IPS DF 6.9 (cell line): ENCODE measurements around the gene PDGFB.
"Not testable (repeated sequence)": the region's sequence is repeated elsewhere in the genome, so short reads cannot be mapped to it uniquely, and the experiment has no call there.

Experiments
- DNase-seq: peaks from one replicate; pipeline ENCODE4 v3.0.0-alpha.2; 2013; ENCODE audit warnings: low read depth, low spot score
- H3K27ac ChIP-seq: one replicate; pipeline ENCODE4 v1.5.1; 2013; ENCODE audit warnings: low read length, control low read depth
- H3K27me3 ChIP-seq: 2 replicates; pipeline ENCODE4 v1.6.1; 2013; ENCODE audit warnings: mild to moderate bottlenecking, low read length; ENCODE audit not compliant: control insufficient read depth, insufficient read depth
- H3K36me3 ChIP-seq: 2 replicates; pipeline ENCODE4 v1.6.1; 2013; ENCODE audit warnings: low read length; ENCODE audit not compliant: control insufficient read depth, insufficient read depth
- H3K4me1 ChIP-seq: 2 replicates; pipeline ENCODE4 v1.6.1; 2013; ENCODE audit warnings: low read length; ENCODE audit not compliant: control insufficient read depth, insufficient read depth
- H3K4me3 ChIP-seq: 2 replicates; pipeline ENCODE4 v1.5.1; 2013; ENCODE audit warnings: mild to moderate bottlenecking, low read length
- H3K9me3 ChIP-seq: 2 replicates; pipeline ENCODE4 v1.6.1; 2013; ENCODE audit warnings: low read length, inconsistent platforms; ENCODE audit not compliant: control insufficient read depth, insufficient read depth
- WGBS: extraction: QIAGEN DNeasy Blood & Tissue Kit; methylation state at CpG from one replicate; pipeline ENCODE4 v1.1.7; 2013; ENCODE audit warnings: mixed read lengths, missing lambda C conversion rate; ENCODE audit not compliant: insufficient read length, insufficient coverage; 5-methylcytosine and 5-hydroxymethylcytosine counted together

The PDGFB gene

DNA sequence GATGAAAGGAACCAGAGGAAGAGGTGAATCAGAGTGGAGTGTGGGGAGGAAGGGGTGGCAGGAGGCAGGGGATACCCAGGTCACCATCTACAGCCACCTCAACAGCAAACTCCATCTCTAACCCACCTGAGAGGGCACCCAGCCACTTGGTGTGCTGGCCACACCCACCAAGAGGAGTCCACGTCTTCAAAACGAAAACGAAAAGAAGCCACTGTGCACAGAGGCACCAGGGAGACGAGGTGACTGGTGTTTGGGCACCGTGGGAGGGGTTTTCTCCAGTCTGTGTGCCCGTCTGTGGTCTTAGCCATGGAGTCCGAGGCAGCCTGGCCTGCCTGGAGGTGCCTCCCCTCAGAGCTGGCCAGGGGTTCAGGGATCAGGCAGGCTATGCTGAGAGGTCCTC lies 20.2 kb downstream of the PDGFB start:
- no CpG with 5 or more reads among the region's 7 CpGs for WGBS
- Histone ChIP-seq H3K27ac (no peak overlapping the region), H3K4me3 (no peak overlapping the region), H3K27me3 (no peaks in the 10 kb centered on the region), H3K9me3 (no peaks in the 10 kb centered on the region), H3K36me3 (peaks cover 3% of the 10 kb centered on the region; the same call in 1 of the 2 replicates), H3K4me1 (peaks cover 2% of the 10 kb centered on the region)
- DNase-seq, result no peak

DNA sequence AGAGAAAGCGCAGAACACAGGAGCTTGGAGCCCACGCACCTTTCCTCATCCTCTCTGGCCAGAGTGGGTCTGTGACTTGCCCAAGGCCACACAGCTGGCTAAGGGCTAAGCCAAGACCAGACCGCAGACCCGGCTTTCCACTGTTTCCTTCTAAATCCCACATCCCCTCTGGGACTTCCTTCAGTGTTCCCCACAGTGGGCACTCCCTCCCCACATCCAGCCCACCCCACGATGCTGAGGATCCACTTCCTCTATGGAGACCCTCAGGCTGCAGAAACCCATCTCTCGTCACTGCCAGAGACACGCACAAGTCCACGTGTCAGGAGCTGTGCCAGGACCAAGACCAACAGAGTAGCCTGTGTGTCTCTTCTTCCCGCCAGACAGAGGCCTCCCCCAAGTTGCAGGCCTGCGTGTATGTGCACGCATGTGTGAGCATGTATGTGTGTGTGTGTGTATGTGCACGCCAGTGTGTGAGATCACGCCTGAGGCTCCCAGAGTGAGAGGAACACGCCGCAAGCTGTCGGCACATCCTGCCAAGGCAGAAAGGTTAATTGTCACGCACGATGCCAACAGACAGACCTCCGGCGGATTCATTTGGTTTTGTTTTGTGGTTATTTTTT lies 21.6 kb downstream of the PDGFB start:
- Histone ChIP-seq H3K27ac (no peak overlapping the region), H3K4me1 (no peaks in the 10 kb centered on the region), H3K4me3 (no peak overlapping the region), H3K27me3 (no peaks in the 10 kb centered on the region), H3K9me3 (no peaks in the 10 kb centered on the region), H3K36me3 (peaks cover 3% of the 10 kb centered on the region; the same call in 1 of the 2 replicates)
- DNase-seq, result no peak
- no CpG with 5 or more reads among the region's 20 CpGs for WGBS

DNA sequence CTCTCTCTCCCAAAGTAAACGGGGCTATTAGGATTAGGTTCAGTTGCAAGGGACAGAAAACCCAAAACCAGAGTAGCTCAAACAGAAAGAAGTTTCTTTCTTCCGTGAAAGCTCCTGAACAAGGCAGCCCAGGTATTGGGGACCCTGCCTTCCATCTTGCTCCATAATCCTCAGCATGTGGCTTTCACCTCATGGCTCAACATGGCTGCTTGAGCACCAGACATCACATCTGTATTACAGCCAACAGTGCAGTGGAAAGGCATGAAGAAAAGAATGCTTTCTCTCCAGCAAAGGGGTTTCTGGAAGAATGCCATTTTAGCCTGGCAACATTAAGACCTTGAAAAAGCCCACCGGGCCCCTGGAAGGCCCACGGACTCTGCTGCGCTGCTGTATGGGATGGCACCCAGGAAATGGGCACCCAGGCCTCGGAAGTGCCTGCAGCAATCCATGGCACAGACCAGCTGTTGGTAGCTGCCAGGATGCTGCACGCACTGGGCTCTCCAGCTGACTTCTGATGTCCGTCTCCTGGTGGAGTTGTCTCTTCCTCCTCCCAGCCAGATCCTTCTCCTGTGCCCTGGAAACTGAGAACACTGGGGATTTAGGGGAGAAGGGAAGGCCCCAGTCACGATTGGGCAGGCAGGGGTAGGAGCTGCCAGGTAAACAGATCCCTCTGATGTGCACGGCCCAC lies 22.6 kb downstream of the PDGFB start:
- no peak for DNase-seq
- Histone ChIP-seq H3K4me1 (no peaks in the 10 kb centered on the region), H3K9me3 (no peaks in the 10 kb centered on the region), H3K36me3 (peaks cover 3% of the 10 kb centered on the region; the same call in 1 of the 2 replicates), H3K27me3 (no peaks in the 10 kb centered on the region), H3K27ac (no peak overlapping the region), H3K4me3 (no peak overlapping the region)
- no CpG with 5 or more reads among the region's 10 CpGs for WGBS

DNA sequence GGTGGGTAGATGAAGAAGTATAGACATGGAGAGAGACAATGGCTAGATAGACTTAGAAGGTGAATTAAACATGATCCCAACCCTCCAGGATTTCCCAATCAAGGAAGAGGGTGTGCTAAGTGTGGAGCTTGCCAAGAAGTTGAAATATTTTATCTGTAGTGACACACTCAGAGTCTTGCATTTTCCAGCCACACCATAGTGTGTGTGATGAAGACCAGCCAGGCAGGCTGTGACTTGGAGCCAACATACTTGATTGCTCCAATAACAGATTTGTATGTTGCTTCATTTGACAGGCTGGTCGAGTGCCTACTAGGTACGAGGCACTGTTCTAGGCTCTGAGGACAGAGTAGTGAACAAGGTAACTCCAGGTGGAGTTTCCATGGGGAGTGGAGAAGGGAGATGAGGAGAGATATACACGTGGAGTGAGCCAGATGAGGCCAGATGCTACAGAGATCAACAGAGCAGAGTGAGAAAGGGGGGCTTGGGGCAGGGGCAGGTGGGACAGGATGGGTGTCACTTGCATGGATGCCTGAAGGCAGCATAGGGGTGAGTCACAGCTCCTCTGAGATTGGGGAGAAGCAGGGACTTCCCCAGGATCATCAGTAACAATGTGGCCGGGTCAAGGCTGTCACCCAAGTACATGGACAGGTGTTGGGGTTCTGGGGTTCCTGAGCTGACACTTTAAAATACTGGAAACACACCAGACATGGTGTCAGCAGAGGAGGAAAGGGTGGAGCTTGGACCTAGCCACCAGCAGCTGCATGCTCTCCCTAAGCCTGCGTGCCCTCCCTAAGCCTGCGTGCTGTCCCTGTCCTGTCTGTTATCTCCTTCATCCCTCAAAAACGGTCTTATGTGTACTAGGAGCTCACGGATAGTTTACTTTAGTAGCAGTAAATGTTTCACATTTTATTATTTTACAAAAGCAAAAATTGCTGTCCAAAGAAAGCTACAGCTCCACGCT lies 23.6 kb downstream of the PDGFB start:
- Histone ChIP-seq H3K27me3 (no peaks in the 10 kb centered on the region), H3K27ac (no peak overlapping the region), H3K4me3 (no peak overlapping the region), H3K4me1 (peaks cover under 1% of the 10 kb centered on the region; the same call in 1 of the 2 replicates), H3K36me3 (peaks cover 3% of the 10 kb centered on the region; the same call in 1 of the 2 replicates), H3K9me3 (no peaks in the 10 kb centered on the region)
- no CpG with 5 or more reads among the region's 9 CpGs for WGBS
- no peak for DNase-seq

DNA sequence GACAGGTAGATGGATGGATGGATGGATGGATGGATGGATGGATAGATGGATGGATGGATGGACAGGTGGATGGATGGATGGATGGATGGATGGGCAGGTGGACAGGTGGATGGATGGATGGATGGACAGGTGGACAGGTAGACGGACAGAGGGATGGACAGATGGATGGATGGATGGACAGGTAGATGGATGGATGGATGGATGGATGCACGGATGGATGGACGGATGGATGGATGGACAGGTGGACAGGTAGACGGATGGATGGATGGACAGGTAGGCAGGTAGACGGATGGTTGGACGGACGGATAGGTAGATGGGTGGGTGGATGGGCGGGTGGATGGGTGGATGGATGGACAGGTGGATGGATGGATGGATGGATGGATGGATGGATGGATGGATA lies 24.3 kb downstream of the PDGFB start:
- Histone ChIP-seq H3K27me3 (no peaks in the 10 kb centered on the region), H3K9me3 (no peaks in the 10 kb centered on the region), H3K36me3 (peaks cover 3% of the 10 kb centered on the region; the same call in 1 of the 2 replicates), H3K4me3 (no peak overlapping the region), H3K4me1 (peaks cover 6% of the 10 kb centered on the region), H3K27ac (no peak overlapping the region)
- no CpG with 5 or more reads among the region's 8 CpGs for WGBS
- no peak for DNase-seq

DNA sequence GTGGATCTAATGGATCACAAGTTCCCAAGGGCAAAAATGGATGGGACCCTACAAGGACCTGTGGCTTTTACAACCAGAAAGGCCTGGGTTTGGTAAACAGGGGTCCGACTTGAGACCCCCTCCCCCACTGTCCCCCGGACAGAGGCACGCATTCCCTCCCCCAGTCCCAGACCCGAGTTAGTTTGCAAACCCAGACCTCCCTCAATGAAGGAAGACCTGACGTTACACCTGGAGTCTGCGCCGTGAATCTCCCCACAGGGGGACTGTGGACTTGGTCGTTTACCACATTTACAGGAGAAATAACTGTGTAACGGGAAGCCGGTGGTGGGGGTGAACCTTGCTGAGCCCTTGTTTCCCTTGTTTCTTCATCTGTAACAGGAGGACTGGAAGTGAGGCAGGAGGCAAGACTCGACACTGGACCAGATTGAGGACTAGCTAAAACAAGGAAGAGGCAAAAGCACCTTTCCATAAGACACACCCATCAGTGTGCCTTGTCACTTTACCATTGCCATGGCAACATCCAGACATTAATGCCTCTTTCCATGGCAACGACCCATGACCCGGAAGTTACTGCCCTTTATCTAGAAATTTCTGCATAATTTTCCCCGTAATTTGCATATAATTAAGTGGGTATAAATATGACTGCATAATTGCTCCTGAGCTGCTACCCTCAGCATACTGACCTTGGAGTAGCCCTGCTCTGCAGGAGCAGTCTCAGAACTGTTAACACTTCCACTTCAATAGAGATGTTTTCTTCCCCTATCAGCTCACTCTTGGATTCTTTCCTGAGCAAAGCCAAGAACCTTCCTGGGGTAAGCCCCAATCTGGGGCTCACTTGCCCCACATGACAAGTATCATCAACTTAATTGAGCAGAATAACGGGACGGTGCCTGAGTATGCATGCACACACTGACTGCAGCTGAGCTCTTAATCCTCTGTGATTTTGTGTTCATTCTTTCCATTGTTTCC lies 25.4 kb downstream of the PDGFB start:
- Histone ChIP-seq H3K9me3 (no peaks in the 10 kb centered on the region), H3K27ac (no peak overlapping the region), H3K36me3 (no peaks in the 10 kb centered on the region), H3K4me1 (peaks cover 7% of the 10 kb centered on the region), H3K27me3 (no peaks in the 10 kb centered on the region), H3K4me3 (no peak overlapping the region)
- no CpG with 5 or more reads among the region's 16 CpGs for WGBS
- no peak for DNase-seq

DNA sequence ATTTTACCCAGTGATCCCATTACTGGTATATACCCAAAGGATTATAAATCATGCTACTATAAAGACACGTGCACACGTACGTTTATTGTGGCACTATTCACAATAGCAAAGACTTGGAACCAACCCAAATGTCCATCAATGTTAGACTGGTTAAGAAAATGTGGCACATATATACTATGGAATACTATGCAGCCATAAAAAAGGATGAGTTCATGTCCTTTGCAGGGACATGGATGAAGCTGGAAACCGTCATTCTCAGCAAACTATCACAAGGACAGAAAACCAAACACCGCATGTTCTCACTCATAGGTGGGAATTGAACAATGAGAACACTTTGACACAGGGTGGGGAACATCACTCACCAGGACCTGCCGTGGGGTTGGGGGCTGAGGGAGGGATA lies 26.4 kb downstream of the PDGFB start:
- DNase-seq, H3K27ac ChIP-seq, H3K4me3 ChIP-seq, H3K27me3 ChIP-seq, H3K36me3 ChIP-seq, H3K9me3 ChIP-seq: not testable (repeated sequence)
- H3K4me1 ChIP-seq, result peaks cover 12% of the 10 kb centered on the region
- no CpG with 5 or more reads among the region's 6 CpGs for WGBS

DNA sequence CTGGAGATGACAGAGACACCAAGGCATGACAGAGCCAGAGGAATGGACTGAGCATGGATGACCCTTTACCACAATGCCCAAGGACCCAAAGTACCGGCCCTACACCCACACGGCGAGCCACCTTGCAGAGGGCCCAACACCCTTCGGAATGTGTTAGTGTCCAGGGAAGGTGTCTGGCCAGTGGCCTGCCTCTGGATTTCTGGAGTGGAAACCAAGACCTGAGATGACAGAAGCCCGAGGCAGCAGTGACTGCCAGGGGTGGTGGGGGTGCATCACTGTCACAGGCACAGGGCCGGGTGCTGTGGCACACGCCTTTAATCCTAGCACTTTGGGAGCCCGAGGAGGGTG lies 28.7 kb downstream of the PDGFB start:
- no peaks in the 10 kb centered on the region for H3K9me3 ChIP-seq
- H3K27ac ChIP-seq, result no peak overlapping the region
- no CpG with 5 or more reads among the region's 8 CpGs for WGBS
- no peak for DNase-seq
- H3K4me3 ChIP-seq, result no peak overlapping the region
- H3K27me3 ChIP-seq, result no peaks in the 10 kb centered on the region
- H3K36me3 ChIP-seq, result no peaks in the 10 kb centered on the region
- peaks cover 12% of the 10 kb centered on the region for H3K4me1 ChIP-seq

DNA sequence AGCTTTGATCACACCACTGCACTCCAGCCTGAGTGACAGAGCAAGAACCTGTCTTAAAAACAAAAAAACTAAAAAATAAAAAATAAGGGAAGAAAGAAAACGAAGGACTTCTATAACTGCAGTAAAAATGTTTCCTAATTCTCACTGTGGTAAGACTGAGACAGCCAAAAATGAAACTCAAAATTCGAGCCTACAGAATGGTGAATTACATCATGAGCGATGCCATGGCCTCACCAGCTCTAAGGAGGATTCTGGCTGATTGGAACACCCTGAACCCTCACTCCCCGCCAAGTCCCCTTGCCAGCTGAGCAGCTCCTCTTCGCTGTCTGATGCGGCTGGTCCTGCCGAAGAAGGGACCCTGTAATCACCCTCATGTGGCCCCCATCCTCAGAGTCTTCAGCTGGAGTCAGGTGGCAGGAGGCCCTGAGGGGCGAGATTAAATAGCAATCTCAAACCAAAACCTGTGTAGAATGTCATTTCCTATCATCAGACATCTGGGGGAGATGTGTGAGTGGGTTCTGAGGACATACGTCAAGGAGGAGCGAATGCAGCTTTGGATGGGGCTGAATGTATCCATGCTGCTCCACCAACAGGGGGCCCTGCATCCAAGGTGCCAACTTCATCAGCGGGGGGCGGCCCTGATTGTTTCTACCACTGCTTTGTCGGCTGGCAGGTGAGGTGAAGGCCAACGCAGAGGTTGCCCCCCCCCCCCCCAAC lies 29.2 kb downstream of the PDGFB start:
- Histone ChIP-seq H3K27ac (no peak overlapping the region), H3K36me3 (no peaks in the 10 kb centered on the region), H3K9me3 (no peaks in the 10 kb centered on the region), H3K4me1 (peaks cover 12% of the 10 kb centered on the region), H3K27me3 (no peaks in the 10 kb centered on the region), H3K4me3 (no peak overlapping the region)
- no CpG with 5 or more reads among the region's 14 CpGs for WGBS
- DNase-seq, result no peak
